ENCODE measurements around the gene ZNF277.

ZNF277 gene

DNA sequence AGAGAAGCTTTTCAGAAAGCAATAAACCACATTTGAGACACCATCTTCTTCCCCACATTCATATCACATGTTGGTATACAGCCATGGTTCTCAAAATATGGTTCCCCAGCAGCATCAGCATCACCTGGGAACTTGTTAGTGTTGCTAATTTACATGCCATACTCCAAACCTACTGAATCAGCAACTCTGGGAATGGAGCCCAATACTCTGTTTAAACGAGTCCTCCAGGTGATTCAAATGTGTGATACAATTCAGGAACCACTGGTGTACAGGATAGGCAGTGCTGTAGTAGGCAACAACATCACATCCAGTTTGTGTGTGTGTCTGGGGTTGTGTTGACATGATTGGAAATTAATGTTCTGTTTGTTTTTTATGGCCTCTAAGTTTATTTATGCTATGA is 47.7 kb downstream of the ZNF277 start:
- DNase-seq (ENCODE audit: low read depth), result no peak

DNA sequence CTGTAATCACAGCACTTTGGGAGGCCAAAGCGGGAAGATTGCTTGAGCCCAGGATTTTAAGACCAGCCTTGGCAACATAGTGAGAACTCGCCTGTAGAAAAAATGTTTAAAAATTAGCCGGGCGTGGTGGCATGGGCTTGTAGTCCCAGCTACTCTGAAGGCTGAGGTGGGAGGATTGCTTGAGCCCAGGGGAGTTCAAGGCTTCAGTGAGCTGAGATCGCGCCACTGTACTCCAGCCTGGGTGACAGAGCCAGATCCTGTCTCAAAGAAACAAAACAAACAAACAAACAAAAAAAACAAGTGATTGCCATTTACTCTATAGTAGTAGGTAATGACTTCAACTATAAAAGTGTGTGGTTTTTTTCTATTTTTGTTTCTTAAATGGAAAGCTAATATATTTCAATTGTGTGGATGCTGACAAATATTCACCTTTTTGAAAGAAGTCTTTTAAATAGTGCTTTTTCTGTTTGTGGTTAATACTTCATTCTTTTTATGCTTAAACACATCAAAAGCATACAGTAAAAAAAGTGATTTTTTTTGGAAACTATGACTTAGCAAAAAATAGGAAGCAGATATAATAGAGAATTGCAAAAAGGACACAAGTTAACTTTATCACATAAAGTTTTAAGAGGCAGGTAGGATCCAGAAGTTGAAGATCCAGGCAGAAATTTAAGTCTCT is 48.4 kb downstream of the ZNF277 start:
- DNase-seq (ENCODE audit: low read depth), result no peak

DNA sequence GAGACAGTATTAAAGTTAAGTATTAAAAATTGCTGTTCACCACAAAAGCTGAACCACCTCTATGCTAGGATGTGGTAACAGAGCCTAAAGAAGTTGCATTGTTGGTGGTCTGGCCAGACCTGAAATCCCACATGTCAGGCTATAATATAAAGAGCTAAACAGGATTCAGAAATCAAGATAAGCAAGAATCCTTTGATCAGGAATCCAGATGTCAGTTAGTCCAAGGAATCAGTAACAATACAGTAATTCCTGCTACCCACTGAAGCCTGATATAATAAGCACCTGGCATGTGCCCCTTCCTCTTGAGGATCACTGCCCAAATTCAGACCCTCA is 48.9 kb downstream of the ZNF277 start:
- DNase-seq (ENCODE audit: low read depth), result no peak

- no peak for DNase-seq (ENCODE audit: low read depth)
These were observed 50.6 kb downstream of the ZNF277 start for GRCh38 chr7:112257073-112257472.

- DNase-seq (ENCODE audit: low read depth), result no peak
These were observed 54.4 kb downstream of the ZNF277 start for GRCh38 chr7:112260911-112261310.

DNA sequence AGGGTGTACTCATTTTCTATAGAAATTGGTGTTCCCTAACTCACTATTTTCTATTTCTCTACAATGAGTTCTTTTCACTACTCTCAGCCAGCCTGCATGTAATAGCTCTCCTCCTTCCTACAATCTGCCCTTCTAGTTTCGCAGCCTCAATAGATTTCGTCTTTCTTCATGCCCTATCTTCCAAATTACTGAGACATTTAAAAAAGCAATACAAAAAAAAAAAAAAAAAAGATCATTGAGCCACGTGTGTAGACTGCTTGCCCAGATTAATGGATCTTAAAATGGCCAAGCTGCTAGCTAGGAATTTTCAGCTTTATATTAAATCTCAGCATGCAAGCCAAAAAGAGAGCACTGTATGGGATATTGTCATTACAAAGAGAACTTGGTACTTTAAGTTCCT is 55.5 kb downstream of the ZNF277 start:
- no peak for DNase-seq (ENCODE audit: low read depth)

- no peak for DNase-seq (ENCODE audit: low read depth)
These were observed 56.5 kb downstream of the ZNF277 start for GRCh38 chr7:112262855-112263487.

DNA sequence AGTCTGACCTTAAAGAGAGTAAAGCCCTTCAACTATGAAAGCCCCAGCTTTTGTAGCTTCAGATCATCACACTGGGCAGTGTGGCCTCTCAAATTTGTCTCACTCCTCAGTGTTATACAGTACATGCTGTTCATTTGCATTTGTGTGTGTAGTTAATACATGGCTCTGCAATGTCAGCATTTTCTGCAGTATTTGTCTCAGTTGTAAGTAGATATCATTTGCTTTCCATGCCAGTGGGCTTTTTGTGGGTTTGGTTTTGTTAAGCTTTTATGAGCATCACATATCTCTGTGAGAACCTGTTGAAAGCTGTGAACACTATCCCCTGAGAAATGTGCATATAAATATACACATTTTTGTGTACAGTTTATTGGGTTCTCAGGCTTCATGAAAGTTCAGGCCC is 57.0 kb downstream of the ZNF277 start:
- DNase-seq (ENCODE audit: low read depth), result no peak

GRCh38 chr7:112266141-112266540 is 59.6 kb downstream of the ZNF277 start:
- no peak for DNase-seq (ENCODE audit: low read depth)

DNA sequence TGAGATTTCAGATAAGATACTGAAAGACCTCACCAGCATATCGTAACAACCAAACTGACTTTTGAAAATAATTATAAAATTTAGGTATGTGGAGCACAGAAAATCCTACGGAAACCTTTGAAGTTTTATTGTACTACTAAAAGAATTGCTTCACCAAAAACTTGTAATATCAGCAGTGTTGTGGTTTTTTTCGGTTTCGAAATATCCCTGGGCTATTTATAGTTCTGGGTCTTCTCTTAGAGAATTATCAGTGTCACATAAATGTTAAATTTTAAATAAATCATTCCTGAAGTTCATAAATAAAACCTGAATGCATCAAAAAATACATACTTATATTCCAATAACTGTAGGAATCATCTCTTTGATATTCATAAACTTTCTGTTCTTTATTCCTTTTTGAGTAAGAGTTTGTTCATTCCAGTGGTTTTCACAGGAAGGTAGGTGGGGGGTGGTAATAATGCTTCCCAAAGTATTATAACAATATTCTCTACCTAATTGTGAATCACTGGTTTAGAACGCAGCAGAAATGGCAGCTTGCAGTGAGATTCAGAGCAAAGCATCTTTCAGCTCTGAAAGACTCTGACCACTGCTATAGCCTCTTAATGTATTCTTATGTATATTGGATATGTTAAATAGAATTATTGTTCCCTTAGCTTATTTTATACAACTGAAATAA is 60.2 kb downstream of the ZNF277 start:
- DNase-seq (ENCODE audit: low read depth), result no peak

DNA sequence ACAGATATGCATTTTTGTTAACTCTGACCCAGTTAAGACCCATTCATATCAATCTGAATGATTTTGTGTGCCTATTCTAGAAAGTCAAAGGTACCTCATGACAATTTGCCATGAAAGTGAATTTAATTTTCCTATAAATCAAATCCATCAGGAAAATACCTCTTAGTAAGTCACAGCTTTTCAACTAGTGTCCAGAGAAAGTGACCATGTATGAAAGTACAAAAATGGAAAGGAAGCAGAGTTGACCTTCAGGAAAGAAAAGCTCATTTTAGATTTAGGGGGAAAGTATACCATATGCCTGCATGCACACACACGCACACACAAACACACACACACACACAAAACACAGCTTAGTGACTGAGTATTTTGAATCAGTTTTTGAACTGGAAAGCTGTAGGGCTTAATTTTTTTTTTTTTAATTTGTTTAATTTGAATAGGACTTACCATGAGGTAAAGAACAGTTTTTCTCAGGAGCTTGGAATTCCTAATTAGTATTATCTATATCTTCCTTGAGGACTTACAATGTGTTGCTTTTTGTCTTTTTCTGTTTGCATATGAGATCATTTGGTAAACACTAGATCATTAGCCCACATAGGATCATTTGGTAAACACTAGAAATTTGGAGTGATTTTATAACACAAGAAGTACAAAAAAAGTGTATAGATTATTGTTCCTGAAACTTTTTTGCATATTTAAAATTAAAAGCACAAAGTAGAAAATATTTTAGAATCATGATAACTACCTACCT is 61.6 kb downstream of the ZNF277 start:
- no peak for DNase-seq (ENCODE audit: low read depth)

DNA sequence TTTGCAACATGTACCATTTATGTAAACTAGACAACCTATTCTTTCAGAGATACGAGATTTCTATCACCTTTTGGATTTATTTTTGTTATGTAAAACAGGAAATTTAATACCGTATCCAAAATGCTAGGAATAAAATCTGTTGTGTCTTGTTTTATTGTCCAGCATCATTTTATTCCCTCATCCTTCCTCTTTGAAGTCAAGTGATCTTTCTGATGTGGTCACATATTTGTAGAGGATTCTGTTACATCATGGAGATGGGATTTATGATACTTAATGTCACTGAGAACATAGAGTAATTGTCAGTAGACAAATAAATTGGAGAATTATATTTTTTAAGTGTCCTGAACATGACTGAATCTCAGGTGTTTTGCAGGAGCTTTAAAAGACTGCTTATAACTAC is 64.7 kb downstream of the ZNF277 start:
- DNase-seq (ENCODE audit: low read depth), result no peak

DNA sequence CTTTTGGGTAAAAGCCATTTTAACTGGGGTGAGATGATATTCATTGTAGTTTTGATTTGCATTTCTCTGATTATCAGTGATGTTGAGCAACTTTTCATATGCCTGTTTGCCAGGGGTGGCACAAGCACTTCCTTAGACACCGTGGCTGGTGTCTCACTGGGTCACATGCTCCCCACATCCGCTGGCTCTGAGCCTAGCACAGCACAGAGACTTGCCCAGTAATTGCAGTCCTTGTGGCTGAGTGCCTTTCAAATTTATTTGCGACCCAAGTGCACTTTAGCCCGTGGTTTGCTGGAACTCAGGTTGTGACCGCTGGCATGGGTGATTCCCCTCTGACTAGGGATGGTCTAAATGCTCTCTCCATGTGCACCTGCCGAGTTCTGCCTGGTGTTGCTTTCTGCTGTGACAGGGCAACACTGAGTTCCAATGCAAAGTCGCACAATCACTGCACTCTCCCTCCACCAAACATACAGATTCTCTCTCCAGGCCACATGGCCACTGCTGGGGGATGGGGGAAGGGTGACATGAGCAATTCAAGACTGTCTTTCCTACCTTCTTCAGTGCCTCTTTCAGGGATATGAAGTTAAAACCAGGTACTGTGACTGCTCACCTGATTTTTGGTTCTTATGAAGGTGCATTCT is 66.5 kb downstream of the ZNF277 start:
- DNase-seq (ENCODE audit: low read depth), result no peak

- no peak for DNase-seq (ENCODE audit: low read depth)
These were observed 72.5 kb downstream of the ZNF277 start for GRCh38 chr7:112279042-112279441.

DNA sequence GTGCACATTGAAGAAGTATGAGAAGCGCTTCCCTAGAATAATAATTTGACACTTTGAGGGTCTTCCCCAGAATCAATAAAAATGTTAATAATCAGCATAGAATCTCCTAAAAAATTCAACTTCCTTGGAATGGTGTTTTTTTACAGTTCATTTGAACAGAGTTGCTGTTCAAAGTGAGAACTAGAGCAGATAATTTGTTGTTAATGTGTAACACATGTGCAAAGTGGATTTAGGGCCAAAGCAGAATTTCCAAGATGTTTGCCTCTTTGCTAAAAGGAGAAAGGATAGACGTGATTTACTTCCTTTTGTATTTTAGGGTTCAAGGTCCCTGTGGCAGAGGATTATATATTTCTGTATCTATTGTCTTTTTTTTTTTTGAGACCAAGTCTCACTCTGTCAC is 73.8 kb downstream of the ZNF277 start:
- no peak for DNase-seq (ENCODE audit: low read depth)

- no peak for DNase-seq (ENCODE audit: low read depth)
These were observed 76.1 kb downstream of the ZNF277 start for GRCh38 chr7:112282476-112283188.

DNA sequence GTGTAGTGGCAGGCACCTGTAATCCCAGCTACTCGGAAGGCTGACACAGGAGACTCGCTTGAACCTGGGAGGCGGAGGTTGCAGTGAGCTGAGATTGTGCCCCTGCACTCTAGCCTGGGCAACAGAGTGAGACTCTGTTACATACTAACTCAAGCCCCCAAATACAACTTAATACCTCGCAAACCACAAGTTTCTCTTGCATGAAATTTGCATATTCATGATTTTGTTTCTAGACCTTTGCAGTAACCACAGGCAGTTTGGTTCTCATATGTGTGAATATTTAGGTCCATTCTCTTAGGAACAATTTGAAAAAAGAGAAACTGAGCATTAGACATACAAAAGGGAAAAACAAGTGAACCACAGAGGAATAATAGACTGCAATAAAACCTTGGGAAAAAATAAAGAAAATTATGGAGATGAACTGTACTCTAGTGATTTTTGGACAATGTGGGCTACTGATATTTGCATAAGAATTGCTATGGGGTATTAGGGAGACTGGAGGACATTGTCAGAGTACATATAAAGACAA is 77.0 kb downstream of the ZNF277 start:
- DNase-seq (ENCODE audit: low read depth), result no peak

DNA sequence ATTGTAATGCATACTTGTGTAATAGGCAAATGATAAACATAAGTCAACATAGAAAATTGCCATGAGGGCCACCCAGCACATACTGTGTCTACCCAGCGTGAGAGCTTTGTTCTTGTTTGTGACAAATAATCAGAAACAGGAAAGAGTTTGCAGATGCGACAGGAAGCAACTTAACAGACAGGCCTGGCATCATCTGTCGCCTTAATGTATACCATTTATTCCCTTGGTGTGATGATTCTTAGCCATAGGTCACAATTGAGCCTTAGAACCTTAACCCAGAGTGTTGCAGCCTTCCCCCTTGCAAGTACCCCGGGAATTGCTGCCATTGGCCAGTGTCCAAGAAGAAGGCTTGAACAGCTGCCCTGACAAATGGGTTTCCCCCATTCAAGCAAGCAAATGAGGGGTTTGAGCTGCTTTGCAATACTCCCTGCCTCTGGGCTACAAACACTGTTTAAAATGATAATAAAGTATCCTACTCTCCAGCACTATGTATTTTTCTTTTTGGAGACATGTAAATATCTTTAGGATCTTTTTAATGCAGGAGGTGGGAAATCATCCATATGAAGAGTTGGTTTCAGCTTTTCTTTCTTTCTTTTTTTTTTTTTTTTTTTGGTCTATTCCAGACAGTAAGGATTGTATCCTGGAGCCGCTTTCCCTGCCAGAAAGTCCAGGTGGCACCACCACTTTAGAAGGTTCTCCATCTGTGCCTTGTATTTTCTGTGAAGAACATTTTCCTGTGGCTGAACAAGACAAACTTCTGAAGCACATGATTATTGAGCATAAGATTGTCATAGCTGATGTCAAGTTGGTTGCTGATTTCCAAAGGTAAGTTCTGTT is 80.0 kb downstream of the ZNF277 start:
- DNase-seq (ENCODE audit: low read depth), result no peak

DNA sequence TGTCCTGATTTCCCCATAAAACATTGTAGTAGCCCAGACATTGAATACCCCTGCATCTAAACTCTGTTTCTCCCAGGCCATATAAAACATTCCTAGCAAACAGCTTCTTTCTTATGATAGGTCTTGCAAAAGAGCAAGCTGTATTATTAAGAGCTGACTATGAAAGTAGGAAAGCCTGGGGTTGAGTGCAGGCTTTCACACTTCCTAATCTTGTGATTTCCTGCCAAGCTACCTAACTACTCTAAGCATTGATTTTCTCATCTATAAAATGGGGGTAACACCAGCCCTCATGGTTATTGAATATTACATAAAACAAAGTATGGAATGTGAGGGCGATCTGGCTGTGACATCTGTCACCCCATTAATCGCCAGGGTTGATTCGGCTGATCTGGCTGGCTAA is 81.8 kb downstream of the ZNF277 start:
- no peak for DNase-seq (ENCODE audit: low read depth)

GRCh38 chr7:112290065-112290464 is 83.6 kb downstream of the ZNF277 start:
- no peak for DNase-seq (ENCODE audit: low read depth)

GRCh38 chr7:112292162-112292561 is 85.7 kb downstream of the ZNF277 start:
- no peak for DNase-seq (ENCODE audit: low read depth)

Measured in activated gamma-delta T cell treated with anti-CD3 and anti-CD28 coated beads, Interleukin-2, amount 50 U/mL, for 16 hours (primary cell).